Fibroblast of villous mesenchyme (primary cell): ENCODE data around the gene ERGIC1. TPM values are rescaled to one million over a fixed set of nuclear protein-coding genes. Genes with fewer than 3 reads are reported as not detected.

Experiments
- DNase-seq: peaks from one replicate; pipeline ENCODE4 v3.0.0-alpha.2; 2010; ENCODE audit warnings: low read depth
- H3K4me3 ChIP-seq: 2 replicates; pipeline ENCODE4 v1.5.1; 2011; ENCODE audit warnings: low read depth, mild to moderate bottlenecking, low read length
- total RNA-seq: library from RNA; depleted of rRNA; stranded (reverse); fragments of >200 nt; gene quantifications from 2 replicates; pipeline ENCODE4 v1.2.3, GENCODE V29; 2012
- TF ChIP-seq, protein P1 (sequence below): IDR thresholded peaks from 2 replicates; pipeline ENCODE4 v1.5.1; 2012; ENCODE audit warnings: low read depth, mild to moderate bottlenecking, low read length; ENCODE audit not compliant: insufficient read depth

Gene ERGIC1
- total RNA-seq, 1 donor: 139 TPM

DNA sequence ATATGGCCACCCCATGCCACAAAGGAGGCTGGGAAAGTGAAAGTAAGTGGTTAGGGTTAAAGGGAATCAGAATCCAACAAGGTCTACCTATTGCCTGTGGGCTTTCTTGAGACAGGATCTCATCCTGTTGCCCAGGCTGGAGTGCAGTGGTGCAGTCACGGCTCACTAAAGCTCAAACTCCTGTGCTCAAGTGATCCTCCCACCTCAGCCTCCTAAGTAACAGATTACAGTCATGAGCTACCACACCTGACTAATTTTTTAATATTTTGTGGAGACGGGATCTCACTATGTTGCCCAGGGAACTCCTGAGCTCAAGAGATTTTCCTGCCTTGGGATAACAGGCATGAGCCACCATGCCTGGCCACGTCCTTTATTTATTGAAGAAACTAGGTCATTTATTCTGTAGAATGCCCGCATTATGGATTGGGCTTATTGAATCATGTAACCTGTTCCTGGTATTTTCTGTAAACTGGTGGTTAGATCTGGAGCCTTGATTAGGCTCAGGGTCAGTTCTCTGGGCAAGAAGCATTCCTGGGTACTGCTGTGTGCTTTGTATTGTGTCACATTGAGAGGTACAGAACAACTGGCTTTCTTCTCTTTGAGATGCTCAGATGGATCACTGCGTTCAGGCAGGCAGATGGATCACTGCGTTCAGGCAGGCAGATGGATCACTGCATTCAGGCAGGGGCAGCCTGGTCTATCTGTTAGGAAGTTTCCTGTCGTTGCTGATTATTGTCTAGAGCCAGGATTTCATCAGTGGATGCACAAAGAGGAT, 41.6 kb downstream of the ERGIC1 start:
- no peak for DNase-seq
- H3K4me3 ChIP-seq: no peak overlapping the region
- TF ChIP-seq, protein P1, sequence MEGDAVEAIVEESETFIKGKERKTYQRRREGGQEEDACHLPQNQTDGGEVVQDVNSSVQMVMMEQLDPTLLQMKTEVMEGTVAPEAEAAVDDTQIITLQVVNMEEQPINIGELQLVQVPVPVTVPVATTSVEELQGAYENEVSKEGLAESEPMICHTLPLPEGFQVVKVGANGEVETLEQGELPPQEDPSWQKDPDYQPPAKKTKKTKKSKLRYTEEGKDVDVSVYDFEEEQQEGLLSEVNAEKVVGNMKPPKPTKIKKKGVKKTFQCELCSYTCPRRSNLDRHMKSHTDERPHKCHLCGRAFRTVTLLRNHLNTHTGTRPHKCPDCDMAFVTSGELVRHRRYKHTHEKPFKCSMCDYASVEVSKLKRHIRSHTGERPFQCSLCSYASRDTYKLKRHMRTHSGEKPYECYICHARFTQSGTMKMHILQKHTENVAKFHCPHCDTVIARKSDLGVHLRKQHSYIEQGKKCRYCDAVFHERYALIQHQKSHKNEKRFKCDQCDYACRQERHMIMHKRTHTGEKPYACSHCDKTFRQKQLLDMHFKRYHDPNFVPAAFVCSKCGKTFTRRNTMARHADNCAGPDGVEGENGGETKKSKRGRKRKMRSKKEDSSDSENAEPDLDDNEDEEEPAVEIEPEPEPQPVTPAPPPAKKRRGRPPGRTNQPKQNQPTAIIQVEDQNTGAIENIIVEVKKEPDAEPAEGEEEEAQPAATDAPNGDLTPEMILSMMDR: no peak

DNA sequence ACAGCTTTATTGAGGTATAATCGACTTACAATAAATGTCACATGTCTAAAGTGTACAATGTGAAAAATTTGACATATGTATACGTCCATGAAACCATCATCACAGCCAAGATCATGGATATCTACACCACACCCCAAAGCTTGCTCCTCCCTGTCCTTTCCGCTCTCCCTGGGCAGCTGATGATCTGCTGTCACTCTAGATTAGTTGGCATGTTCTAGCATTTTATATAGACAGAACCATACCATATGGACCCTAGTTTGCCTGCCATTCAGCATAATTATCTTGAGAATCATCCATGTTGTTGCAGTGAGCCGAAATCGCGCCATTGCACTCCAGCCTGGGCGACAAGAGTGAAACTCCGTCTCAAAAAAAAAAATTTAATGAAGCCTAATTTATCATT, 42.5 kb downstream of the ERGIC1 start:
- TF ChIP-seq, protein P1: no peak
- no peak for DNase-seq
- H3K4me3 ChIP-seq: no peak overlapping the region

DNA sequence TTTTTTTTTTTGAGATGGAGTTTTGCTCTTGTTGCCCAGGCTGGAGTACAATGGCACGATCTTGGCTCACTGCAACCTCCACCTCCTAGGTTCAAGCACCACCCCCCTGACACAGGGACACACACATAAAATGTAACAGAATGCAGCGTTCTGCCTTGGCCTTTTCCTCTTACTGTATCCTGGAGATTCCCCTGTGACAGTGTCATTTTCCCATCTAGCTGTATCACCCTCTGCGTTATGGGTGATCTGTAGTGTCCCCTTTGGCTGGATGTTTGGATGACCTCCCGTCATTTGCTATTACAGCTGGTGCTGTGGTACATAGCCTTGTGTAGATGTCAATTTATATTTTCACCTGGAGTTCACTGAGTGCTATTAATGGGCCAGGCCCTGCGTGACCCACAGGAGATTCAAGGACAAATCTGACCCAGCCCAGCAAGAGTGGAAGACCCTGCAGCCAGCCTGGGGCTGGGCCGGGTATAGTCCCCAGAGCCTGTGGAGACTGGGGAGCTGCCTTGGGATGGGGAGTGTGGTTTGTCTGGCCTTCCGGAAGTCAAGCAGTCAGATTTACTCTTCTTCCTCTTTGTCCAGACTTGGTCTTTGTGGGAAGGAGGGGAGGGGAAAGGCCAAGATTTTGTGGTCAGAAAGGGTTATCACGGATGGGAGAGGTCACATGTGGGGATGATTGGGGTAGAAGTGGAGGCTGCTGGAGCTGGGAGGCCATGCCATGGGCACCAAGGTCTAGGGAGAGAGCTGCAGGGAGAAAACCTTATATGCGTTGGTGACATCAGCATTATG, 43.6 kb downstream of the ERGIC1 start:
- no peak overlapping the region for H3K4me3 ChIP-seq
- TF ChIP-seq, protein P1: no peak
- DNase-seq: no peak

DNA sequence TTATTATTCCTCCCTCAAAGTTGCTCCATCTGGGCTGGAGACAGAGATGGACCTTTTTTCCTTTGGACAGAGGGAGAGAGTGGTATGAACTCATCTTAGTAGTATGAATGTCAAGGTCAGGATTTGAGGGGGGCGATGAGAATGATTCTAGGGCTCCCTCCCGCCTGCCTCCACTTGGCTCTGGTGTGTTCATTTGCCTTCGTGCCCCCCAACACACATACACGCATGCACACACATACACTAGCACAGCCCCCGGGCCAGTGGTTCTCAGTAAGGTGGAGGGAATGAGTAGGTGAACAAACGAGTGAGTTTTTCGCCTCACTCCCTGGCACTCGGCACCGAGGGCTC, 44.5 kb downstream of the ERGIC1 start:
- H3K4me3 ChIP-seq: no peak overlapping the region
- TF ChIP-seq, protein P1: no peak
- DNase-seq: no peak

DNA sequence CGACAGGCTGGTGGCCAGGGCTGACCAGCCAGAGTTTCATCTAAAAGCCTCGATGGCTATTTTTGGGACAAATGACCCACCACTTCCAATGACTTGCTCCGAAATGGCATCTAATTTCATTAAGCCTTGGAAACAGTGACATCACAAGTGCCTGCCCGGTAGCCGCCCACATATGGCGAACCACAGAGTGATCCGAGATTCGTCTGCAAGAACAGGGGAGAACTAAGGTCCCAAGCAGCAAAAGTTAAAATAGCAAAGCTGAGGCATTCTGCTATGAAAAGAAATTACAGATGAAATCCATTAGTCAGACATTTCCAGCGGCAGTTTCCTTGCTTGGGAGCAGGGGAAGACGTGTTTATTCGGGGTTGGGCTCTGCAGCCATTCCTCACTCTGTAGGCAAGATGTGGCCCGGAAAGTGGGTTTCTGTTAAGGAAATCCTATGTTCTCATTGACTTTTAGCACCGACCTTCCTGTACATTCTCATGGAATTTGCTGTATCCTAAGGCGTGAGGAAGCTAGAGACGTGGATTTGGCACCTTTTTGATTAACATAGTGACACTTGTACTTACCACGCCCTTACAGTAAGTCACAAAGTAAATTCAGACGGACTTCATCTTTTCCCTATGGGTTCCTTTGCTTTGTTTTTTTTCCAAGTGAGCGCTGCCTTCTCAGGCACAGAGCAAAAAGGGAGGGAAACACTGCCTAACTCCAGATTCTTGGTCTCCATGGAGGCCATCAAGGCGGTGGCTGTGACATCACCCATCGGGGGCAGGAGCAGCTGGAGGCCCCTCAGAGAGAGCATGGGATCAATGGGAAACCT, 45.1 kb downstream of the ERGIC1 start:
- no peak for DNase-seq
- H3K4me3 ChIP-seq: no peak overlapping the region
- TF ChIP-seq, protein P1: no peak

DNA sequence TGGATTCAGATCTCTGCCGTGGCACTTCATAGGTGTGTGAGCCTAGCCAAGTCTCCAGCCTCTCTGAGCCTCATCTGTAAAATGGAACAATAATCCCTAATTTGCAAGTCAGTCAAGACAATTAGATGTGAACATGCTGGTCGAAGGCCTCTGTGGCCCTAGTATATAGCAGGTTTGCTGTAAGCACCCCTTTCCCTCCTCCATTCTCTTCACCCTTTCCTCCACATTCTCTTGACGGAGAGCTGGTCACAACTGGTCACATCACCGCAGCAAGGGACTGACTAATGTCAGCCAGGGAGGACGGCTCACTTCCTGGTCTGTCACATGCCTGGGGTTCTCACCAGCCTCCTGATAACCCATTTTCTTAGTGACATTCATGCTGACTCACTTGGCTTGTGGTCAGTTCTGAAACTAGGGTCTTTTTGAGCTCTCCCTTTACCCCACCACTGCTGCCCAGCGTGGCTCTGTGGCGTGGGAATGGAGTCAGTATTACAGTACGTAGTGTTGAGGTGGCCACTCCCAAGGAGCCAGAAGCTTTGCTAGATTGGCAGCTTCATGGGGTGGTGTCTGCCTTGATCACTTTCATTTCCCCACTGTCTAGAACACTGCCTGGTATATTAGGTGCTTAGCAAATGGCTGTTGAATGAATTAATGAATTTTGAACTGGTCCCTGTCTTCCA, 47.8 kb downstream of the ERGIC1 start:
- DNase-seq: peak; percentile 71
- H3K4me3 ChIP-seq: no peak overlapping the region
- TF ChIP-seq, protein P1: no peak
